PC-3 (cell line): Measurements from ENCODE around the gene EXOSC7. TPM values are rescaled to one million over a fixed set of nuclear protein-coding genes. Genes with fewer than 3 reads are reported as not detected.

Source experiments
- ATAC-seq: fragments of 200-7000 bp; cut with Tn5 transposase; 2 replicates; pipeline ENCODE4 v1.9.1; 2020; ENCODE audit warnings: mild to moderate bottlenecking, moderate library complexity
- BruUV-seq: library from RNA; stranded (reverse); fragments of 400-500 nt; replicated peaks from 2 replicates; lab custom pipeline; 2021; lab: Mats Ljungman, UMichigan
- CTCF ChIA-PET: fragments of 300-600 bp; sonication (Branson Sonifier 250); formaldehyde crosslinking; loops from one replicate; lab custom pipeline; 2022; ENCODE audit warnings: antibody characterized with exemption; lab: Charles Lee
- POLR2A ChIA-PET: fragments of 300-600 bp; sonication (Branson Sonifier 250); formaldehyde crosslinking; loops from one replicate; lab custom pipeline; 2022; ENCODE audit warnings: antibody characterized with exemption; ENCODE audit not compliant: unreplicated experiment; lab: Charles Lee
- DNase-seq: peaks from one replicate; pipeline ENCODE4 v3.0.0-alpha.2; 2015
- H2AFZ ChIP-seq: fragments of 300-600 bp; sonication (generic); 2 replicates; pipeline ENCODE4 v1.6.0; 2016; ENCODE audit warnings: antibody characterized with exemption, low read length
- H3F3A ChIP-seq: fragments of 300-600 bp; sonication (generic); one replicate; pipeline ENCODE4 v1.6.0; 2017; ENCODE audit warnings: antibody characterized with exemption, low read length, control low read depth, mild to moderate bottlenecking; ENCODE audit not compliant: unreplicated experiment
- H3K27ac ChIP-seq: fragments of 300-600 bp; sonication (generic); 2 replicates; pipeline ENCODE4 v1.5.1; 2016; ENCODE audit warnings: mild to moderate bottlenecking, low read length
- H3K27me3 ChIP-seq: fragments of 300-600 bp; sonication (generic); 2 replicates; pipeline ENCODE4 v1.6.1; 2016; ENCODE audit warnings: low read length, mixed read lengths
- H3K36me3 ChIP-seq: fragments of 300-600 bp; sonication (generic); 2 replicates; pipeline ENCODE4 v1.6.1; 2016; ENCODE audit warnings: low read depth, mixed run types, low read length, mixed read lengths
- H3K4me1 ChIP-seq: fragments of 300-600 bp; sonication (generic); 2 replicates; pipeline ENCODE4 v1.5.1; 2016; ENCODE audit warnings: low read length; ENCODE audit not compliant: insufficient read depth
- H3K4me2 ChIP-seq: fragments of 300-600 bp; sonication (generic); 2 replicates; pipeline ENCODE4 v1.6.0; 2016; ENCODE audit warnings: low read length
- H3K4me3 ChIP-seq: fragments of 300-600 bp; sonication (generic); 2 replicates; pipeline ENCODE4 v1.5.1; 2016; ENCODE audit warnings: mild to moderate bottlenecking, low read length, mixed read lengths
- H3K79me2 ChIP-seq: fragments of 300-600 bp; sonication (generic); 2 replicates; pipeline ENCODE4 v1.6.1; 2017; ENCODE audit warnings: low read length, mixed read lengths
- H3K9ac ChIP-seq: fragments of 300-600 bp; sonication (generic); 2 replicates; pipeline ENCODE4 v1.6.0; 2016; ENCODE audit warnings: mild to moderate bottlenecking, low read length
- H3K9me2 ChIP-seq: fragments of 300-600 bp; sonication (generic); replicated peaks from 2 replicates; pipeline ENCODE4 v1.6.1; 2016; ENCODE audit warnings: mixed run types, low read length, mixed read lengths
- H3K9me3 ChIP-seq: fragments of 300-600 bp; sonication (generic); 2 replicates; pipeline ENCODE4 v1.6.1; 2016; ENCODE audit warnings: low read length, mixed read lengths
- H4K20me1 ChIP-seq: fragments of 300-600 bp; sonication (generic); 2 replicates; pipeline ENCODE4 v1.6.1; 2016; ENCODE audit warnings: low read length, mixed read lengths
- EZH2 ChIP-seq: fragments of 300-600 bp; sonication (generic); IDR thresholded peaks from one replicate; pipeline ENCODE4 v1.6.1; 2017; ENCODE audit warnings: antibody characterized with exemption, mild to moderate bottlenecking, low read length; ENCODE audit not compliant: unreplicated experiment
- EZH2phosphoT487 ChIP-seq: fragments of 300-600 bp; sonication (generic); IDR thresholded peaks from 2 replicates; pipeline ENCODE4 v1.6.1; 2018; ENCODE audit warnings: mild to moderate bottlenecking, antibody characterized with exemption, low read length, borderline replicate concordance
- intact Hi-C: fragments of 100-400 bp; cut with micrococcal nuclease; formaldehyde crosslinking; loops from 2 replicates; pipeline ENCODE4 v1.9.0; 2023
- total RNA-seq: library from RNA; depleted of rRNA; stranded (reverse); fragments of >200 nt; gene quantifications from 2 replicates; pipeline ENCODE4 v1.2.3, GENCODE V29; 2014
- TF ChIP-seq, protein P1 (sequence below): fragments of 300-600 bp; sonication (generic); conservative IDR thresholded peaks from 2 replicates; pipeline ENCODE4 v1.5.1; 2017; ENCODE audit warnings: antibody characterized with exemption, low read depth, mild to moderate bottlenecking, low read length

EXOSC7 gene
- total RNA-seq, 1 experiment from 2014 or later = 81.5 TPM

DNA sequence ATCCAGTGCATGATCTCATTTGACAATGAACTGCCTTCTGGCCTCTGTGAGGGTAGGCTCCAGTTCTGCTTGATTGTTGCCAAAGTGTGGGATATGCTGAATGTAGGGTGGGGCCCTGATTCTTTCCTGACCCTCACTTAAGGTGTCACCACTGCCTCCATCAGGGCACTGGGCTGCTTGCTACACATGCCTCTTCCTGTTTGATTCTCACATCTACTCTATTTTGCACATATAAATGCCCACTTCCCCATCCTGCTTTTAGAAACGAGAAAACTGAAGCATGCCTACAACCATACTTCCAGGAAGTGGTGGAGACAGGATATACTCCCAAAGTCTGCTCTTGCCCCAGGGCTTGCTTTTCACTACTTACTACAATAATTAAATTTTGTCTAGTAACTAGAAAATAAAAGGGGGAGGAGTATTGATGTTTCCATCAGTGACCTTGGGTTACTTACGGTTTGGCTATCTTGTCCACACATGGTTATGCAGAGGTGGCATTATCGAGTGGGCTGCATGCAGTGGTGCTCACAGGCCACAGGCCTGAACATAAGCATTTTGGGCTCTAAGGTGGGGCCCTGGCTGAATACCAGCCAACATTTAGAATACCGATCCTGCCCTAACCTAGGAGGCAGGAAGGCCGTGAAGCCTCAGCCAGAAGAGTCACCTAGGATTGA is 6.8 kb upstream of the EXOSC7 start:
- CTCF ChIA-PET = no interaction called here
- TF ChIP-seq EZH2 (no peak), EZH2phosphoT487 (no peak)
- TF ChIP-seq, protein P1, sequence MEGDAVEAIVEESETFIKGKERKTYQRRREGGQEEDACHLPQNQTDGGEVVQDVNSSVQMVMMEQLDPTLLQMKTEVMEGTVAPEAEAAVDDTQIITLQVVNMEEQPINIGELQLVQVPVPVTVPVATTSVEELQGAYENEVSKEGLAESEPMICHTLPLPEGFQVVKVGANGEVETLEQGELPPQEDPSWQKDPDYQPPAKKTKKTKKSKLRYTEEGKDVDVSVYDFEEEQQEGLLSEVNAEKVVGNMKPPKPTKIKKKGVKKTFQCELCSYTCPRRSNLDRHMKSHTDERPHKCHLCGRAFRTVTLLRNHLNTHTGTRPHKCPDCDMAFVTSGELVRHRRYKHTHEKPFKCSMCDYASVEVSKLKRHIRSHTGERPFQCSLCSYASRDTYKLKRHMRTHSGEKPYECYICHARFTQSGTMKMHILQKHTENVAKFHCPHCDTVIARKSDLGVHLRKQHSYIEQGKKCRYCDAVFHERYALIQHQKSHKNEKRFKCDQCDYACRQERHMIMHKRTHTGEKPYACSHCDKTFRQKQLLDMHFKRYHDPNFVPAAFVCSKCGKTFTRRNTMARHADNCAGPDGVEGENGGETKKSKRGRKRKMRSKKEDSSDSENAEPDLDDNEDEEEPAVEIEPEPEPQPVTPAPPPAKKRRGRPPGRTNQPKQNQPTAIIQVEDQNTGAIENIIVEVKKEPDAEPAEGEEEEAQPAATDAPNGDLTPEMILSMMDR = no peak
- POLR2A ChIA-PET = no interaction called here

DNA sequence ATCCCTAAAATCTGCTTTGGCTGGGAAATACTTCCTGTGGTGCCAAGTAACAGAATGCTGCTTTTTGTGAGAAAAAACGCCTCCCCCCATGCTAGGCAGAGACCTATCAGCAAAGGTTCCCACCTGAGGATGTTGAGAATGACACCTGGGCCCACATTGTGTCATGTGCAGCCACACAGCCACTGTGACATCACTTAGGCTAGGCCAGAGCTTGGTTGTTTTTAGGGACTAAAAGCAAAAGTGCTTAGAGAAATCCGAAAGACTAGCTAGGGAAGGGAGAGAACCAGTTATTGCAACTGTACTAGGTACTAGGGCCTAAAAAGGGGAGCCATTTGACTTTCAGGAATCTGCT is 6.2 kb upstream of the EXOSC7 start:
- no peak for TF ChIP-seq EZH2phosphoT487
- no peak for TF ChIP-seq EZH2
- TF ChIP-seq, protein P1 = no peak
- peaks cover 11% of the 10 kb centered on the region; the same call in 1 of the 2 replicates for H4K20me1 ChIP-seq
- H3K9me2 ChIP-seq = no peaks in the 10 kb centered on the region
- peaks cover 93% of the 10 kb centered on the region for H3K79me2 ChIP-seq
- peaks cover 77% of the 10 kb centered on the region for H3K4me1 ChIP-seq
- peak overlapping the region; percentile 21; the same call in 1 of the 2 replicates for H3K4me2 ChIP-seq
- ChIA-PET CTCF (no interaction called here), POLR2A (no interaction called here)
- H2AFZ ChIP-seq = no peak overlapping the region
- H3K9me3 ChIP-seq = no peaks in the 10 kb centered on the region
- no peak overlapping the region for H3K27ac ChIP-seq
- intact Hi-C loops = no loop called here
- H3K9ac ChIP-seq = no peak overlapping the region
- DNase-seq (no peak), ATAC-seq (no peak)
- peaks cover 7% of the 10 kb centered on the region for H3F3A ChIP-seq
- no peaks in the 10 kb centered on the region; the same call in 1 of the 2 replicates for H3K36me3 ChIP-seq
- H3K27me3 ChIP-seq = no peaks in the 10 kb centered on the region
- no TSS peak for BruUV-seq
- H3K4me3 ChIP-seq = no peak overlapping the region

More for the DNA sequence above, 6.8 kb upstream of the EXOSC7 start:
- Histone ChIP-seq H3F3A (peaks cover 7% of the 10 kb centered on the region), H3K27me3 (no peaks in the 10 kb centered on the region), H4K20me1 (0 out of 2 replicates have a peak, but pooled peaks cover 6% of the 10 kb centered on the region), H3K4me3 (no peak overlapping the region), H3K9me3 (no peaks in the 10 kb centered on the region), H2AFZ (no peak overlapping the region), H3K9ac (no peak overlapping the region), H3K9me2 (no peaks in the 10 kb centered on the region), H3K36me3 (no peaks in the 10 kb centered on the region; the same call in 1 of the 2 replicates), H3K4me2 (peak overlapping the region; percentile 21; the same call in 1 of the 2 replicates), H3K79me2 (peaks cover 93% of the 10 kb centered on the region), H3K27ac (no peak overlapping the region), H3K4me1 (peaks cover 77% of the 10 kb centered on the region)
- DNase-seq (no peak), ATAC-seq (no peak)
- no TSS peak for BruUV-seq
- intact Hi-C loops = no loop called here

DNA sequence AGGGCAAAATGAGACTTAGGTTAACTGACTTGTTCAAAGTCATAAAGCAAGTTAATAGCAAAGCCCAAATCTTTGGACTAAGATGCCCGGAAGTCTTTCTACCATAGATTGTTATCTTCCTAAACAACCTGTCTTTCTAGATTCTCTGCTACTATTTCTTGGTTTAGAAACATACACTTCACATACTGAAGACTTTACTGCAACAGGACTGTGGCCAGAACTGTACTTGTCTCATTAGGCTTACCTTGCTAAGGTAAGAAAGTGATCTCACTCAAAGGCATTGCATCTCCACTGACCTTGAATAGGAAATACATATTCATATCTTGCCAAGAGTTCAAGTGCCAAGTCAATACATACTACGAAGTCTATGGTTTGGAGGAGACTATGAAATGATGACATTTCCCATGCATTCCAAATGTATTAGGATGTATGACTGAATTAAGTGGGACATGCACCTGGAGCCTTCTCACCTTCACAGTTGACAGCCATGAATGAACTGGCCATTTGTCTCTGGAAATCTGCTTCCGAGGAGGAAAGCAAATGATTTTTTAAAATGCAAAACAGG is 5.0 kb upstream of the EXOSC7 start:
- intact Hi-C loops = no loop called here
- no peak overlapping the region for H3K9ac ChIP-seq
- H3K36me3 ChIP-seq = no peaks in the 10 kb centered on the region; the same call in 1 of the 2 replicates
- H3K27me3 ChIP-seq = no peaks in the 10 kb centered on the region
- H3K9me2 ChIP-seq = no peaks in the 10 kb centered on the region
- ATAC-seq (no peak), DNase-seq (peak; percentile 65)
- no peaks in the 10 kb centered on the region for H3K9me3 ChIP-seq
- peak overlapping the region; percentile 22; the same call in 1 of the 2 replicates for H3K27ac ChIP-seq
- H2AFZ ChIP-seq = no peak overlapping the region
- TF ChIP-seq EZH2 (no peak), EZH2phosphoT487 (no peak)
- TF ChIP-seq, protein P1 = no peak
- H3K4me3 ChIP-seq = no peak overlapping the region
- H3K4me2 ChIP-seq = peak overlapping the region; percentile 41; the same call in 1 of the 2 replicates
- H3K79me2 ChIP-seq = peaks cover 92% of the 10 kb centered on the region
- POLR2A ChIA-PET = no interaction called here
- CTCF ChIA-PET = no interaction called here
- peaks cover 66% of the 10 kb centered on the region for H3K4me1 ChIP-seq
- BruUV-seq = no TSS peak
- H3F3A ChIP-seq = peaks cover 6% of the 10 kb centered on the region
- H4K20me1 ChIP-seq = peaks cover 14% of the 10 kb centered on the region; the same call in 1 of the 2 replicates
